ENCODE results near the gene KCNQ1.

KCNQ1 gene

DNA sequence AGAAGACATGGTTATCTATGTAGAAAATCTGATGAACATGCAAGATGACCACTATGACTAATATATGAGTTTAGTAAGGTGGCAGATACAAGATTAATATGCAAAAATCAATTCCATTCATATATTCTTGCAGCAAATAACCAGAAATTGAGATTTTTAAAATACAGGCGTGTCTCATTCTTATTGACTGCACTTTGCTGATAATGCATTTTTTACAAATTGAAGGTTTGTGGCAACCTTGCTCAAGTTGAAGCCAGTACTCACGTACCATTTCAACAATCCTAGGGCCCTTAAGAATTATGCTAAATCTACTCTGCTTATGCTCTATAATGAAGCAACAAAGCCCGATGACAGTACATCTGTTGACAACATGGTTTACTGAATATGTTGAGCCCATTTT, 150.4 kb downstream of the KCNQ1 start:
- TF ChIP-seq, protein P1, sequence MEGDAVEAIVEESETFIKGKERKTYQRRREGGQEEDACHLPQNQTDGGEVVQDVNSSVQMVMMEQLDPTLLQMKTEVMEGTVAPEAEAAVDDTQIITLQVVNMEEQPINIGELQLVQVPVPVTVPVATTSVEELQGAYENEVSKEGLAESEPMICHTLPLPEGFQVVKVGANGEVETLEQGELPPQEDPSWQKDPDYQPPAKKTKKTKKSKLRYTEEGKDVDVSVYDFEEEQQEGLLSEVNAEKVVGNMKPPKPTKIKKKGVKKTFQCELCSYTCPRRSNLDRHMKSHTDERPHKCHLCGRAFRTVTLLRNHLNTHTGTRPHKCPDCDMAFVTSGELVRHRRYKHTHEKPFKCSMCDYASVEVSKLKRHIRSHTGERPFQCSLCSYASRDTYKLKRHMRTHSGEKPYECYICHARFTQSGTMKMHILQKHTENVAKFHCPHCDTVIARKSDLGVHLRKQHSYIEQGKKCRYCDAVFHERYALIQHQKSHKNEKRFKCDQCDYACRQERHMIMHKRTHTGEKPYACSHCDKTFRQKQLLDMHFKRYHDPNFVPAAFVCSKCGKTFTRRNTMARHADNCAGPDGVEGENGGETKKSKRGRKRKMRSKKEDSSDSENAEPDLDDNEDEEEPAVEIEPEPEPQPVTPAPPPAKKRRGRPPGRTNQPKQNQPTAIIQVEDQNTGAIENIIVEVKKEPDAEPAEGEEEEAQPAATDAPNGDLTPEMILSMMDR (IDR thresholded peaks at IDR 0.05; ENCODE audit: low read depth, low read length), result no peak
- no peak overlapping the region for H3K4me3 ChIP-seq (ENCODE audit: low read depth, low read length)

DNA sequence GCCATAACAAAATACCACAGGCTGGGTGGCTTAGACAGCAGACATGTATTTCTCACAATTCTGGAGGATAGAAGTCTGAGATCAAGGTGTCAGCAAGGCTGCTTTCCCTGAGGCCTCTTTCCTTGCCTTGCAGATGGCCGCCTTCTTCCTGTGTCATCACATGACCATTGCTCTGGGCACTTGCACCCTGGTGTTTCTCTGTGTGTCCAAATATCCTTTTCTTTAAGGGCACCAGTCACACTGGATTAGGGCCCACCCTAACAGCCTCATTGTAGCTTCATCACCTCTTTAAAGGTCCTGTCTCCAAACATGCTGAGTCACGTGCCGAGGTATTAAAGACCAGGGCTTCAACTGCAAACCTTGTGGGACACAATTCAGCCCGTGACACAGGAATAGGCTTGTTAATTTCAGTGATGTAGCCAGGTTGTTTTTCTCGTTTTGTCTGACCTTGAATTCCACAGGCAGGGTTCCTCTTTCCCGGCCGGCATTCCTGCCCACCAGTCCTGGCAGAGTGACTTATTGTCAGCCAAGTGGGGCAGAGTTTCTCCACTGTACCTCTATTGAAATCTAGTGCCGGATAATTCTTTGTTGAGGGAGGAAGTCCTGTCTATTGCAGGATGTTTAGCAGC, 154.9 kb downstream of the KCNQ1 start:
- no peak overlapping the region for H3K4me3 ChIP-seq (ENCODE audit: low read depth, low read length)
- TF ChIP-seq, protein P1 (IDR thresholded peaks at IDR 0.05; ENCODE audit: low read depth, low read length), result no peak

DNA sequence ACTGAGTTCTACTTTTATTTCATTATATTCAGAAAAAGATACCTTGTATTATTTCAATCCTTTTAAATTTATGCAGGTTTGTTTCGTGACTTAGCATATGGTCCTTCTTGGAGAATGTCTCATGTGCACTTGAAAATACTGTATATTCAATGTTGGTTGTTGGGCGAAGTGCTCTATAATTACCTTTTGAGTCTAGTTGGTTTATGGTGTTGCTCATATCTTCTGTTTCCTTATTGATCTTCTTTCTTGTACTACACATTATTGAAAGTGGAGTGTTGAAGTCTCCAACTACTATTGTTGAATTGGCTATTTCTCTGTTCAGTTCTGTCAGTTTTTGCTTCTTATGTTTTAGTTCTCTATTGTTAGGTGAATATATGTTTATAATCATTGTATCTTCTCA, 164.5 kb downstream of the KCNQ1 start:
- H3K4me3 ChIP-seq (ENCODE audit: low read depth, low read length), result no peak overlapping the region
- TF ChIP-seq, protein P1 (IDR thresholded peaks at IDR 0.05; ENCODE audit: low read depth, low read length), result no peak

DNA sequence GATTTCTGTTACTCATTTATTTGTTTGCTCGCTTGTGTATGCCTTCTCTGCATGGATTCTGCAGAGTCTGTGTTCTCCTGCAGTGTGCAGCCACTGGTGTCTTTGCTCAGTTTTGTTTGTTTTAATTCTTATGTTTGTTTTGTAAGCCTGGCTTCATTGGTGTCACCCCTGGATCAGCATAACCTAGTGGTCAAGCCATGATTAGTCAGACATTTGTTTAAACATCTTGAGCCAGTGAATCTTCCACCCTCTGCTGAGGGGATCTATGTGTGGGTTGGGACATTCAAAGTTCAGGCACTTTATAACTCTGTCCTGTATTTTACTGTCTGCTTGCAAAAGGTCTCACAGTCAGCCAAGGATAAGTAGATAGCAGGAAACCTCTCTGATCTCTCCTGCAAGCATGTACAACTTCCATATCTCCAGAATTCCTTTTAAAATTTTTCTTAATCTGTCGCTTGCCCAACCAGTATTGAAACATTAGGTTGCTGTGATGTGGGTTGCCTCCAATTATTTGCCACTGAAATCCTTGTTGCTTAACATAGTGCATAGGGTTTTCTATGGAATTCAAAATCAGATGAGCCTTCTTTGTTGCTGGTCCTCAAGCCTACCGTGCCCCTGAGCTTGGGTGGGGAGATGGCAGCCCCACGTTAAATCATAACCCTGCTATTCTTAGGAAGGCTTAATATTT, 168.2 kb downstream of the KCNQ1 start:
- H3K4me3 ChIP-seq (ENCODE audit: low read depth, low read length), result no peak overlapping the region
- TF ChIP-seq, protein P1 (IDR thresholded peaks at IDR 0.05; ENCODE audit: low read depth, low read length), result no peak

DNA sequence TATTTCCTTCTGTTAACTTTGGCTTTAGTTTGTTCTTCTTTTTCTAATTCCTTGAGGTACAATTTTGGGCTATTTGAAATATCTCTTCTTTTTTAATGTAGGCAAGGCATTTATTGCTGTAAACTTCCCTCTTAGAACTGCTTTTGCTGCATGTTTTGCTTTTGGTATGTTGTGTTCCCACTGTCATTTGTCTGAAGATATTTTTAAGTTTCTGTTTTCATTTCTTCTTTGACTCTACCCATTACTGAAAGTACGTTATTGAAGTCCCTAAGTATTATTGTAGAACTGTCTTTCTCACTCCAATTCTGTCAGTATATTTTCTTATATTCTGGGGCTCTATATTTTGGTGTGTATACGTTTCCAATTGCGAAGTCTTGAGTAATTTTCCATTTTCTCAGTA, 177.1 kb downstream of the KCNQ1 start:
- no peak overlapping the region for H3K4me3 ChIP-seq (ENCODE audit: low read depth, low read length)
- TF ChIP-seq, protein P1 (IDR thresholded peaks at IDR 0.05; ENCODE audit: low read depth, low read length), result no peak

DNA sequence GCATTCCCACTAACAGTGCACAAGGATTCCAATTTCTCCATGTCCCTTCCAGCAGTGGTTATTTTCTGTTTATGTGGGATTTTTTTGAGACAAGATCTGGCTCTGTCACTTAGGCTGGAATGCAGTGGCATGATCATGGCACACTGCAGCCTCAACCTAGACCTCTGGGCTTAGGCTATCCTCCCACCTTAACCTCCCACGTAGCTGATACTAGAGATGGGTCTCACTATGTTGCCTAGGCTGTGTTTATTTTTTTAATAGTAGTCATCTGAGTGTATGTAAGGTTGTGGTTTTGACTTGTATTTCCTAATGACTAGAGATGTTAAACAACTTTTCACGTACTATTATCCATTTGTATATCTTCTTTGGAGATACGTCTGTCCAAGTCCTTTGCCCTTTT, 180.4 kb downstream of the KCNQ1 start:
- TF ChIP-seq, protein P1 (IDR thresholded peaks at IDR 0.05; ENCODE audit: low read depth, low read length), result no peak
- no peak overlapping the region for H3K4me3 ChIP-seq (ENCODE audit: low read depth, low read length)

DNA sequence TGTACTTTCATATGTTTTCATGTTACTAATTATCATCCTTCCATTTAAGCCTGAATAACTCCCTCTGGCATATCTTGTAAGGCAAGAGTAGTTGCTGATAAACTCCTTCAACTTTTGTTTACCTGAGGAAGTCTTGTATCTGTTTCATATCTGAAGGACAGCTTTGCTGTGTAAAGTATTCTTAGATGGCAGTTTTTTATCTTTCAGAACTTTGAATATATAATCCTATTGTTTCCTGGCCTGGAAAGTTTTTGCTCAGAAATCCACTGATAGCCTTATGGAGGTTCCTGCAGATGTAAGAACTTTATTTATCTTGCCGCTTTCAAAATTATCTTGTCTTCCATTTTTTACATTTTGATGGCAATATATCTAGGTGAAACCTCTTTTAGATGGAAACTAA, 185.9 kb downstream of the KCNQ1 start:
- no peak overlapping the region for H3K4me3 ChIP-seq (ENCODE audit: low read depth, low read length)
- TF ChIP-seq, protein P1 (IDR thresholded peaks at IDR 0.05; ENCODE audit: low read depth, low read length), result no peak
